HepG2 (cell line): Measurements from ENCODE around the gene STKLD1. TPM values are rescaled to one million over a fixed set of nuclear protein-coding genes. Genes with fewer than 3 reads are reported as not detected.

ENCODE experiments used
- ARNT ChIP-seq: fragments of 450-650 bp; IDR thresholded peaks from 2 replicates; pipeline ENCODE4 v1.6.1; 2017
- EP300 ChIP-seq, 3 experiments: sonication (generic) in 1 of 3; formaldehyde crosslinking in 1 of 3; IDR thresholded peaks; 2 replicates each; pipeline versions ENCODE4 v1.5.1 to v1.6.1; 2011 to 2020; ENCODE audit warnings: low read depth in 2 of 3, low read length in 2 of 3, borderline replicate concordance in 1 of 3, improper control_type of control experiment in 1 of 3, mild to moderate bottlenecking in 1 of 3, missing genetic modification reagents in 1 of 3, moderate library complexity in 1 of 3
- ESRRA ChIP-seq: sonication (generic); formaldehyde crosslinking; IDR thresholded peaks from 2 replicates; pipeline ENCODE4 v1.5.1; 2020; ENCODE audit warnings: mild to moderate bottlenecking, low read depth, missing genetic modification reagents
- ETV5 ChIP-seq: IDR thresholded peaks from 2 replicates; pipeline ENCODE4 v1.6.1; 2018; ENCODE audit warnings: missing biosample characterization, missing genetic modification reagents, inconsistent platforms, borderline replicate concordance
- FOXA1 ChIP-seq, 2 experiments: fragments of 450-650 bp in 1 of 2; sonication (generic) in 1 of 2; formaldehyde crosslinking in 1 of 2; IDR thresholded peaks; 2 replicates each; pipeline versions ENCODE4 v1.4.0 to v1.6.1; 2016 to 2020; ENCODE audit warnings: missing genetic modification reagents in 1 of 2
- FOXM1 ChIP-seq: sonication (generic); formaldehyde crosslinking; IDR thresholded peaks from 2 replicates; pipeline ENCODE4 v1.5.0; 2020; ENCODE audit warnings: missing genetic modification reagents
- MYNN ChIP-seq: sonication (generic); formaldehyde crosslinking; IDR thresholded peaks from 2 replicates; pipeline ENCODE4 v1.4.0; 2020; ENCODE audit warnings: mild to moderate bottlenecking, low read depth, missing genetic modification reagents
- SAFB2 ChIP-seq: sonication (generic); formaldehyde crosslinking; IDR thresholded peaks from 2 replicates; pipeline ENCODE4 v1.5.1; 2020; ENCODE audit warnings: missing genetic modification reagents, low read depth, mild to moderate bottlenecking, borderline replicate concordance
- SOX5 ChIP-seq: IDR thresholded peaks from 2 replicates; pipeline ENCODE4 v1.6.1; 2016; ENCODE audit warnings: borderline replicate concordance
- TEAD2 ChIP-seq: sonication (generic); formaldehyde crosslinking; IDR thresholded peaks from 2 replicates; pipeline ENCODE4 v1.9.0; 2021; ENCODE audit warnings: missing genetic modification reagents
- ZBTB7B ChIP-seq: sonication (generic); formaldehyde crosslinking; IDR thresholded peaks from 2 replicates; pipeline ENCODE4 v1.4.0; 2020; ENCODE audit warnings: missing genetic modification reagents
- ZNF543 ChIP-seq: sonication (generic); formaldehyde crosslinking; IDR thresholded peaks from 2 replicates; pipeline ENCODE4 v1.4.0; 2020; ENCODE audit warnings: mild to moderate bottlenecking, missing genetic modification reagents
- ZNF780A ChIP-seq: sonication (generic); formaldehyde crosslinking; IDR thresholded peaks from 2 replicates; pipeline ENCODE4 v1.8.0; 2022; ENCODE audit warnings: mild to moderate bottlenecking, missing genetic modification reagents, moderate library complexity
- ZNF788 ChIP-seq: sonication (generic); formaldehyde crosslinking; IDR thresholded peaks from 2 replicates; pipeline ENCODE4 v1.5.0; 2020; ENCODE audit warnings: mild to moderate bottlenecking, missing genetic modification reagents, borderline replicate concordance
- ZSCAN12 ChIP-seq: sonication (generic); formaldehyde crosslinking; IDR thresholded peaks from 2 replicates; pipeline ENCODE4 v1.9.0; 2021; ENCODE audit warnings: mild to moderate bottlenecking, missing genetic modification reagents
- polyA plus RNA-seq, 8 experiments: library from polyadenylated mRNA; depleted of rRNA in 3 of 8; stranded (reverse) in 7 of 8; unstranded in 1 of 8; fragments of >200 nt; fragmentation: Illumina TruSeq in 4 of 8; extraction: Trizol in 4 of 8; gene quantifications; 2 replicates each; pipeline versions ENCODE4 v1.2.1 to v1.2.3, GENCODE V29; 2011 to 2016; ENCODE audit warnings: low read depth in 4 of 8, missing spikeins in 1 of 8, mixed read lengths in 1 of 8; ENCODE audit not compliant: insufficient read depth in 1 of 8
- total RNA-seq, 5 experiments: library from RNA; depleted of rRNA; stranded (reverse); fragments of >200 nt; fragmentation: Illumina TruSeq; extraction: Trizol; gene quantifications; 2 replicates each; pipeline ENCODE4 v1.2.3, GENCODE V29; 2016; ENCODE audit warnings: low read depth in 1 of 5
- TF ChIP-seq, protein P1 (sequence below): sonication (generic); formaldehyde crosslinking; IDR thresholded peaks from 2 replicates; pipeline ENCODE4 v1.4.0; 2020; ENCODE audit warnings: missing genetic modification reagents
- TF ChIP-seq, protein P2 (sequence below): IDR thresholded peaks from 2 replicates; pipeline ENCODE4 v1.6.1; 2016; ENCODE audit warnings: low read depth, borderline replicate concordance
- TF ChIP-seq, protein P3 (sequence below): sonication (generic); formaldehyde crosslinking; IDR thresholded peaks from 2 replicates; pipeline ENCODE4 v1.4.0; 2020; ENCODE audit warnings: missing genetic modification reagents, borderline replicate concordance
- TF ChIP-seq, protein P4 (sequence below): sonication (generic); formaldehyde crosslinking; IDR thresholded peaks from 2 replicates; pipeline ENCODE4 v1.5.0; 2020; ENCODE audit warnings: mild to moderate bottlenecking, low read depth, missing genetic modification reagents, borderline replicate concordance
- TF ChIP-seq, protein P5 (sequence below): IDR thresholded peaks from 2 replicates; pipeline ENCODE4 v1.6.1; 2016; ENCODE audit warnings: mild to moderate bottlenecking, missing biosample characterization, missing genetic modification reagents
- TF ChIP-seq, protein P6 (sequence below): sonication (generic); formaldehyde crosslinking; IDR thresholded peaks from 2 replicates; pipeline ENCODE4 v1.8.0; 2022; ENCODE audit warnings: mild to moderate bottlenecking, missing genetic modification reagents, moderate library complexity

The STKLD1 gene
- total and polyA plus RNA-seq, 2 of the 13 experiments (the other 11 are each of a cell fraction or from before 2014, with no cell fraction given) = 1.5 to 2.2 TPM

DNA sequence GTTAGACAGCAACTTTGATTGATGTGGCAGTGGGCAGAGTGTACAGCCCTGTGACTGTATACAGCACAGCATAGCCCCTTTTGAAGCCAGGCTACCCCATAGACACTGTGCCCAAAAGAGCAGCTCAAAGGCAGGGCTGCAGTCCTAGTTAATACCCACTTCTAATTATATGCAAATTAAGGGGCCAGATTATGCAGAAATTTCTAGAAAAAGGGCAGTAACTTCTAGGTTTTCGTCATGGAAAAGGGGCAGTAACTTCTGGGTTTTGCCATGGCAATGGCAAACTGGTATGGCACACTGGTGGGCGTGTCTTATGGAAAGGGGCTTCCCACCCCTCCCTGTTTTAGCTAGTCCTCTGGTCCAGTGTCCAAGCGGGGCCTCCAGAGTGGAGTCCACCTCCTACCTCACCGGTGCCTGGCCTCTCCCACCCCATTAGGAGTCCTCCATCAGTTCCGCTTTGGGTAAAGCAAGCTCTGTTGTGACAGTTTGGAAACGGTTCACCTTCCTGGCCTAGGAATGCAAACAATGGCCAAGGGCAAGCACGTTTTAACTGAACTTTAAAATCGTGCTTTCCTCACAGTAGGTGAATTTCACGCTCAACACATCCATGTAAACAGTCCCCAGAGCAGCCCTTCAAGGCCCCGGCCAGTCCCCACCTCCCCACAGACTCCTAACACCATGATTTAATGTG lies 51.6 kb downstream of the STKLD1 start (continued):
- TF ChIP-seq, protein P1, sequence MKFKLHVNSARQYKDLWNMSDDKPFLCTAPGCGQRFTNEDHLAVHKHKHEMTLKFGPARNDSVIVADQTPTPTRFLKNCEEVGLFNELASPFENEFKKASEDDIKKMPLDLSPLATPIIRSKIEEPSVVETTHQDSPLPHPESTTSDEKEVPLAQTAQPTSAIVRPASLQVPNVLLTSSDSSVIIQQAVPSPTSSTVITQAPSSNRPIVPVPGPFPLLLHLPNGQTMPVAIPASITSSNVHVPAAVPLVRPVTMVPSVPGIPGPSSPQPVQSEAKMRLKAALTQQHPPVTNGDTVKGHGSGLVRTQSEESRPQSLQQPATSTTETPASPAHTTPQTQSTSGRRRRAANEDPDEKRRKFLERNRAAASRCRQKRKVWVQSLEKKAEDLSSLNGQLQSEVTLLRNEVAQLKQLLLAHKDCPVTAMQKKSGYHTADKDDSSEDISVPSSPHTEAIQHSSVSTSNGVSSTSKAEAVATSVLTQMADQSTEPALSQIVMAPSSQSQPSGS (CRISPR knock-in tag) = no peak
- TF ChIP-seq SOX5 (CRISPR knock-in tag) (peak; percentile 63; the same call in 1 of the 2 replicates), ZNF788 (CRISPR knock-in tag) (peak; percentile 39; the same call in 1 of the 2 replicates), FOXA1 (IDR thresholded peaks at IDR 0.05) (no peak), FOXA1 (CRISPR knock-in tag; IDR thresholded peaks at IDR 0.05) (peak; percentile 40; the same call in 1 of the 2 replicates), FOXM1 (CRISPR knock-in tag) (no peak), MYNN (CRISPR knock-in tag) (no peak), ZNF543 (CRISPR knock-in tag) (no peak), SAFB2 (CRISPR knock-in tag) (no peak), ESRRA (CRISPR knock-in tag) (peak; percentile 33; the same call in 1 of the 2 replicates), ETV5 (CRISPR knock-in tag) (peak; percentile 72; the same call in 1 of the 2 replicates), ZNF780A (CRISPR knock-in tag) (no peak), EP300 (IDR thresholded peaks at IDR 0.05; ENCODE audit: low read depth in 2 of 2, low read length in 2 of 2) (no peak), EP300 (CRISPR knock-in tag; IDR thresholded peaks at IDR 0.05; ENCODE audit: borderline replicate concordance) (no peak), ZBTB7B (CRISPR knock-in tag) (peak; percentile 13; the same call in 1 of the 2 replicates), TEAD2 (CRISPR knock-in tag) (no peak), ZSCAN12 (CRISPR knock-in tag) (no peak), ARNT (no peak)
- TF ChIP-seq, protein P2, sequence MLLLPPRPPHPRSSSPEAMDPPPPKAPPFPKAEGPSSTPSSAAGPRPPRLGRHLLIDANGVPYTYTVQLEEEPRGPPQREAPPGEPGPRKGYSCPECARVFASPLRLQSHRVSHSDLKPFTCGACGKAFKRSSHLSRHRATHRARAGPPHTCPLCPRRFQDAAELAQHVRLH (CRISPR knock-in tag) = no peak
- TF ChIP-seq, protein P3, sequence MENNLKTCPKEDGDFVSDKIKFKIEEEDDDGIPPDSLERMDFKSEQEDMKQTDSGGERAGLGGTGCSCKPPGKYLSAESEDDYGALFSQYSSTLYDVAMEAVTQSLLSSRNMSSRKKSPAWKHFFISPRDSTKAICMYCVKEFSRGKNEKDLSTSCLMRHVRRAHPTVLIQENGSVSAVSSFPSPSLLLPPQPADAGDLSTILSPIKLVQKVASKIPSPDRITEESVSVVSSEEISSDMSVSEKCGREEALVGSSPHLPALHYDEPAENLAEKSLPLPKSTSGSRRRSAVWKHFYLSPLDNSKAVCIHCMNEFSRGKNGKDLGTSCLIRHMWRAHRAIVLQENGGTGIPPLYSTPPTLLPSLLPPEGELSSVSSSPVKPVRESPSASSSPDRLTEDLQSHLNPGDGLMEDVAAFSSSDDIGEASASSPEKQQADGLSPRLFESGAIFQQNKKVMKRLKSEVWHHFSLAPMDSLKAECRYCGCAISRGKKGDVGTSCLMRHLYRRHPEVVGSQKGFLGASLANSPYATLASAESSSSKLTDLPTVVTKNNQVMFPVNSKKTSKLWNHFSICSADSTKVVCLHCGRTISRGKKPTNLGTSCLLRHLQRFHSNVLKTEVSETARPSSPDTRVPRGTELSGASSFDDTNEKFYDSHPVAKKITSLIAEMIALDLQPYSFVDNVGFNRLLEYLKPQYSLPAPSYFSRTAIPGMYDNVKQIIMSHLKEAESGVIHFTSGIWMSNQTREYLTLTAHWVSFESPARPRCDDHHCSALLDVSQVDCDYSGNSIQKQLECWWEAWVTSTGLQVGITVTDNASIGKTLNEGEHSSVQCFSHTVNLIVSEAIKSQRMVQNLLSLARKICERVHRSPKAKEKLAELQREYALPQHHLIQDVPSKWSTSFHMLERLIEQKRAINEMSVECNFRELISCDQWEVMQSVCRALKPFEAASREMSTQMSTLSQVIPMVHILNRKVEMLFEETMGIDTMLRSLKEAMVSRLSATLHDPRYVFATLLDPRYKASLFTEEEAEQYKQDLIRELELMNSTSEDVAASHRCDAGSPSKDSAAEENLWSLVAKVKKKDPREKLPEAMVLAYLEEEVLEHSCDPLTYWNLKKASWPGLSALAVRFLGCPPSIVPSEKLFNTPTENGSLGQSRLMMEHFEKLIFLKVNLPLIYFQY (CRISPR knock-in tag) = no peak
- TF ChIP-seq, protein P4, sequence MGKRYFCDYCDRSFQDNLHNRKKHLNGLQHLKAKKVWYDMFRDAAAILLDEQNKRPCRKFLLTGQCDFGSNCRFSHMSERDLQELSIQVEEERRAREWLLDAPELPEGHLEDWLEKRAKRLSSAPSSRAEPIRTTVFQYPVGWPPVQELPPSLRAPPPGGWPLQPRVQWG (CRISPR knock-in tag) = no peak
- TF ChIP-seq, protein P5, sequence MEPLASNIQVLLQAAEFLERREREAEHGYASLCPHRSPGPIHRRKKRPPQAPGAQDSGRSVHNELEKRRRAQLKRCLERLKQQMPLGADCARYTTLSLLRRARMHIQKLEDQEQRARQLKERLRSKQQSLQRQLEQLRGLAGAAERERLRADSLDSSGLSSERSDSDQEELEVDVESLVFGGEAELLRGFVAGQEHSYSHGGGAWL (CRISPR knock-in tag) = no peak
- TF ChIP-seq, protein P6, sequence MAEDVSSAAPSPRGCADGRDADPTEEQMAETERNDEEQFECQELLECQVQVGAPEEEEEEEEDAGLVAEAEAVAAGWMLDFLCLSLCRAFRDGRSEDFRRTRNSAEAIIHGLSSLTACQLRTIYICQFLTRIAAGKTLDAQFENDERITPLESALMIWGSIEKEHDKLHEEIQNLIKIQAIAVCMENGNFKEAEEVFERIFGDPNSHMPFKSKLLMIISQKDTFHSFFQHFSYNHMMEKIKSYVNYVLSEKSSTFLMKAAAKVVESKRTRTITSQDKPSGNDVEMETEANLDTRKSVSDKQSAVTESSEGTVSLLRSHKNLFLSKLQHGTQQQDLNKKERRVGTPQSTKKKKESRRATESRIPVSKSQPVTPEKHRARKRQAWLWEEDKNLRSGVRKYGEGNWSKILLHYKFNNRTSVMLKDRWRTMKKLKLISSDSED (CRISPR knock-in tag) = 0 out of 2 replicates have a peak, but pooled peaks have one; percentile 59
